ENCODE measurements around the gene ALK. TPM values are rescaled to one million over a fixed set of nuclear protein-coding genes. Genes with fewer than 3 reads are reported as not detected.

ALK gene
- polyA plus RNA-seq, 1 donor from 2014 or later: not detected

- H3K9me3 Mint-ChIP-seq: no peaks in the 10 kb centered on the region
- H3K27ac Mint-ChIP-seq: no peak overlapping the region
- H3K4me3 Mint-ChIP-seq: no peak overlapping the region
- no peaks in the 10 kb centered on the region for H3K4me1 Mint-ChIP-seq
- no peaks in the 10 kb centered on the region for H3K36me3 Mint-ChIP-seq
- H3K27me3 Mint-ChIP-seq: peaks cover 5% of the 10 kb centered on the region
These were observed 553.3 kb downstream of the ALK start for GRCh38 chr2:29367986-29368658.

DNA sequence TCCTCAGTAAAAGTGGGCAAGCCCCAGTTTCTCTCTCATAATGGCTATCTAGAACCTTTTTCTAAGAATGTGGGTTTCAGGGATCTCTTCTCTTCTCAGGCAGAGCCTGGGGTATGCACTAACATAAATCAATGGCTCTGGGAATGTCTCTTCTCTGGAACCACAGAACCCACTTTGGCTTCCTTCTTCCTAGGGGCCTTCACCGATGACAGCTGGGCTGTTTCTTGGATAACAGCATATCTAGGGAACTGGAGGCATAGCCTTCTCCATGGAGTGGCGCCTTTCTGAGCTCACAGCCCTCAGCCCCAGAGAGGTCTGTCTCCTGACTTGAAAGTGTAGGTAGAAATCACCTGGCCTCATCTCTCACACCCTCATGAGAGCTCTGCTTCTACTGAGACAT lies 558.3 kb downstream of the ALK start:
- H3K4me1 Mint-ChIP-seq: no peaks in the 10 kb centered on the region
- H3K27me3 Mint-ChIP-seq: no peaks in the 10 kb centered on the region
- H3K4me3 Mint-ChIP-seq: no peak overlapping the region
- H3K36me3 Mint-ChIP-seq: no peaks in the 10 kb centered on the region
- H3K27ac Mint-ChIP-seq: no peak overlapping the region
- peaks cover 0 to 2% (median 0%) of the 10 kb centered on the region in 3 donors for H3K9me3 Mint-ChIP-seq

GRCh38 chr2:29361231-29361630 lies 560.2 kb downstream of the ALK start:
- peak overlapping the region in 1 of 4 donors; percentile 17 for H3K4me3 Mint-ChIP-seq
- H3K27me3 Mint-ChIP-seq: peaks cover 2% of the 10 kb centered on the region
- H3K36me3 Mint-ChIP-seq: no peaks in the 10 kb centered on the region
- H3K9me3 Mint-ChIP-seq: peaks cover 0 to 2% (median 0%) of the 10 kb centered on the region in 3 donors
- H3K4me1 Mint-ChIP-seq: no peaks in the 10 kb centered on the region
- H3K27ac Mint-ChIP-seq: no peak overlapping the region

- peaks cover 0 to 2% (median 0%) of the 10 kb centered on the region in 3 donors for H3K9me3 Mint-ChIP-seq
- H3K36me3 Mint-ChIP-seq: no peaks in the 10 kb centered on the region
- no peak overlapping the region for H3K4me3 Mint-ChIP-seq
- no peaks in the 10 kb centered on the region for H3K4me1 Mint-ChIP-seq
- H3K27me3 Mint-ChIP-seq: peaks cover 2% of the 10 kb centered on the region
- no peak overlapping the region for H3K27ac Mint-ChIP-seq
These were observed 561.2 kb downstream of the ALK start for GRCh38 chr2:29360016-29360784.

DNA sequence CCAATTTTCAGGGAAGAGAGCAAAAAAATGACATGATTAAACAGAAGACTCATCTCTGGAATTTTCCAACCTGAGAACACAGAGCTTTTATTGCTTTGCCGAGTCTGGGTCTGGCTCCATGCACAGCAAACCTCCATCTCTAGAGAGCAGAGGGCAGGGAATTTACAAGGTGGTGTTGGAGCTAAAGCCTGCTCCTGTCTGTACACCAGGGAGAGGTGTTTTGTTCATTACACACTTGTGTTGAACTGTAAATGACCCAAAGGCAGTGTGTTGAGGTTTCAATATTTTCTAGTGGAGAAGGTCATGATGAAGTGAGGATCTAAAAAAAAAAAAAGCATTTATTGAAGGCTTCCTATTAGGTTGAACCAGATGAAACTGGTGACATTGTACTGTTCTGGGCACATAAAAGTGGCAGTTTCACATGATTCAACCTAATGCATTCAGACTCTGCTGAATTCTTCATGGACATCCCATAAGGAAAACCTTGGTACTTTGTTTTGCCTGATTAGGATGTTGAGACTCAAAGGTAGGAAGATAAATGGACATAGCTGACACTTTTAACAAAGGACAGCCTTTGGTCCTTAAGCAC lies 567.9 kb downstream of the ALK start:
- no peaks in the 10 kb centered on the region for H3K4me1 Mint-ChIP-seq
- H3K36me3 Mint-ChIP-seq: no peaks in the 10 kb centered on the region
- H3K27me3 Mint-ChIP-seq: peaks cover 2% of the 10 kb centered on the region
- no peak overlapping the region for H3K27ac Mint-ChIP-seq
- H3K4me3 Mint-ChIP-seq: no peak overlapping the region
- H3K9me3 Mint-ChIP-seq: peaks cover 0 to 2% (median 0%) of the 10 kb centered on the region in 3 donors

DNA sequence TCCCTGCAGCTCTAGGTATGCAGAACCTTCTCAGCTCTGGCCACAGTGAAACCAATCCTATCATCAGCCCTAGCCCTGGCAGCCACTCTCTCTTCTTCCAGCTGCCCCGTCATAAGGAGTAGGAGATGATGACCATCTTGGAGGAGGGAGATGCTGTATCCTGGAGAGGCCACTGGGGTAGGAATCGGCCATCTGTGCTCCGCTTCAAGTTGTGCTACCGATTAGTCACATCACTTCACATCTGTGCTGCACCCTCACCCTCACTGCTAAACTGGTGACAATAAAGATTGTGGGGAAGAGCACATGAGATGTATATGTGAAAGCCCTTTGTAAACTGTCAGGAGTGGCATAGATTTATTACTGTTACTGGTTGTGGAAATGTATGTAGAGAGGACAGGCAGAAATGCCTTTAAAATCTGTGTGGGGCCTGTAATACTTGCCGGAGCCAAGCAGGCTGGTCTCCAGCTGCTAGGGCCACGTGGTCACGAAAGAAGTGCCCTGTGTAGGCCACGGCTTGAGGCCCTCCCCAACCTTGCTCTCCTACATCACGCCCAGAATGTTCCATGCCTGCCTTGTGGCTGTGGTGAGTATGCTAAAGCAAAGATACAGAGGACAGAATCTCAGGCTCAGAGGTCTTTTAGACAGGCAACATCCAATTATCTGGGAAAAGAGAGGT lies 569.3 kb downstream of the ALK start:
- H3K4me3 Mint-ChIP-seq: no peak overlapping the region
- no peaks in the 10 kb centered on the region for H3K36me3 Mint-ChIP-seq
- H3K4me1 Mint-ChIP-seq: peaks cover 0 to 2% (median 0%) of the 10 kb centered on the region in 3 donors
- H3K27me3 Mint-ChIP-seq: no peaks in the 10 kb centered on the region
- no peak overlapping the region for H3K27ac Mint-ChIP-seq
- peaks cover 0 to 2% (median 0%) of the 10 kb centered on the region in 3 donors for H3K9me3 Mint-ChIP-seq

DNA sequence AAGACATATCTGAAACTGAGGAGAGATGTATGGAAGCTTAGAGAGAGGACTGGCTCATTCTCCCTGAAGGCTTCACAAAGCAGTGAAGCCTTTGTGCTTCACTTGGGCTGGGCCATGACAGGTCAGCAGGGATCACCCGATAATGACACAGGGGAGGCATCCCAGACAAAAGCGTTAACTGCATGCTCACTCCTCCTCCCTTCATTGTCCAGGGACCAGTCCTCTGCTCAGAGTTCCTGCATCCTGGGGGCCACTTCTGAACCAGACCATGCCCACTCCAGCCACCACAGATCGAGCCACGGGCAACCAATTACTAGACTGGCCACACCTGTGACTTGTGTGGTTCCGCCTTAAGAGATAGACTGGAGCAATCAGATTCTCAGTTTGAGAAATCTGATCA lies 570.1 kb downstream of the ALK start:
- H3K4me1 Mint-ChIP-seq: peaks cover 0 to 2% (median 0%) of the 10 kb centered on the region in 3 donors
- no peaks in the 10 kb centered on the region for H3K36me3 Mint-ChIP-seq
- H3K27ac Mint-ChIP-seq: no peak overlapping the region
- H3K27me3 Mint-ChIP-seq: peaks cover 2% of the 10 kb centered on the region
- no peak overlapping the region for H3K4me3 Mint-ChIP-seq
- H3K9me3 Mint-ChIP-seq: peaks cover 0 to 2% (median 0%) of the 10 kb centered on the region in 3 donors

- Mint-ChIP-seq H3K27me3 (peaks cover 2% of the 10 kb centered on the region), H3K9me3 (peaks cover 0 to 2% (median 0%) of the 10 kb centered on the region in 3 donors), H3K36me3 (no peaks in the 10 kb centered on the region), H3K27ac (no peak overlapping the region), H3K4me3 (no peak overlapping the region), H3K4me1 (peaks cover 0 to 2% (median 0%) of the 10 kb centered on the region in 3 donors)
These were observed 571.9 kb downstream of the ALK start for GRCh38 chr2:29349316-29350030.

GRCh38 chr2:29347774-29348461 lies 573.5 kb downstream of the ALK start:
- Mint-ChIP-seq H3K4me1 (peaks cover 0 to 2% (median 0%) of the 10 kb centered on the region in 3 donors), H3K4me3 (no peak overlapping the region), H3K9me3 (peaks cover 0 to 2% (median 0%) of the 10 kb centered on the region in 3 donors), H3K27me3 (peaks cover 2% of the 10 kb centered on the region), H3K36me3 (no peaks in the 10 kb centered on the region), H3K27ac (no peak overlapping the region)

GRCh38 chr2:29345236-29345635 lies 576.1 kb downstream of the ALK start:
- H3K36me3 Mint-ChIP-seq: no peaks in the 10 kb centered on the region
- peaks cover 0 to 2% (median 0%) of the 10 kb centered on the region in 3 donors for H3K9me3 Mint-ChIP-seq
- H3K4me3 Mint-ChIP-seq: no peak overlapping the region
- H3K4me1 Mint-ChIP-seq: peaks cover 0 to 2% (median 0%) of the 10 kb centered on the region in 3 donors
- H3K27ac Mint-ChIP-seq: no peak overlapping the region
- peaks cover 2% of the 10 kb centered on the region for H3K27me3 Mint-ChIP-seq

DNA sequence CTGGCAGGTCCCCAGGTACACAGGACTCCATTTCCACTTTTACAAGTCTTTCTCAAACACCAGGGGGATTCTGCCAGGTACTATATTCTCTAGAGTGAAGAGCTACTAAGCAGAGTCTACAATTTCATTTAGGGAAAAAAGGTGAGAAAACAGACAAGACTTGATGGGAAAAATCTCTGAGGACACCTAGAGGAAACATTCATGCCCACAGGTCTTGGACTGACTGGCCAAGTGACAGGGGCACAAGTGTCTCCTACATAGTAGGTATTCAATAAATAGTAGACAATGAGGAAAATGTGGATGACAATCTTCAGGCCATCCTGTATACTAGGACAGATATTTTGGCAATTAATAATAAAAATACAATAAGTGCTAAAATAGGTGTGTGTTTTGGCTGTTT lies 577.6 kb downstream of the ALK start:
- H3K4me1 Mint-ChIP-seq: peaks cover 0 to 2% (median 0%) of the 10 kb centered on the region in 3 donors
- H3K36me3 Mint-ChIP-seq: no peaks in the 10 kb centered on the region
- no peak overlapping the region for H3K4me3 Mint-ChIP-seq
- H3K9me3 Mint-ChIP-seq: peaks cover 0 to 2% (median 0%) of the 10 kb centered on the region in 3 donors
- no peak overlapping the region for H3K27ac Mint-ChIP-seq
- peaks cover 6% of the 10 kb centered on the region for H3K27me3 Mint-ChIP-seq

DNA sequence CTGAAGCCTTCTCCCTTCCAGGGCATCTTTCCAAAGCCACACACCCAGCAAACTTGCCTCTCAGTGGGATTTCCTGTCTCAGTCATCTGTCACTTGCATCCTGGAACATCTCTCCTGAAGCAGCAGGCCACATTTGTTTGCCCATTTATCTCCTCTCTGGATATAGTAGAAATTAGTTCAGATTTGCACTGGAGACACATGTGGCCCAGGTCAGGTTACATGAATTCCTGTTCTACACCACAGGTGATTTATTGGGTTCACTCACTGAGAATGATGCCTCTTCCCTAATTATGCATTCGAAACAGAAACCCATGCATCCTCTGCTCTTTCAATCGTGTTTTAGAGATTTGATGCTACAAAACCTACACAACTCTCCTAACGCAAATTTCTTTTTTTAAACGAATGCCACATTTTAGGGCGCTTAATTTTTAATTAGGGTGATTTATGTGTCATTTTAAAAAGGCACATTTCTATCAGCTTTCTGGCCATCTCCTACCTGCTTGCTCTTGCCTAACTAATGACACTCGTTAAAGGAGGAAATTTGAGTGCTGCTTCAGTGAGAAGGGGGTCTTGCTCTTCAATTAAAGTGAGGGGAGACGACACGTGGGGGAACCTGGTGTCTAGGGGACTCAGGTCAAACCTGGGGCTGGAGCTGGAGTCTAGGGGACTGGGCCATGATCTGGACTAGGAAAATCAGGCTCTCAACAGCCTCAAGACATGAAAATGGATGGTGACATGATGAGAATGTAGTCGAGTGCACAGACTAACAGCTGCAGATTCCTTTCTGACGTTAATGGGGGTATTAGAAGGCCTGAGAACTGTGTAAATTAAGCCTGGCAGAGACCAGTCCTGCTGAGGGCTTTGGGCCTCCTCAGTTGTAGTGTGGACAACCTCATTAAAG lies 584.8 kb downstream of the ALK start:
- H3K4me1 Mint-ChIP-seq: no peaks in the 10 kb centered on the region
- H3K4me3 Mint-ChIP-seq: no peak overlapping the region
- H3K27ac Mint-ChIP-seq: no peak overlapping the region
- no peaks in the 10 kb centered on the region for H3K9me3 Mint-ChIP-seq
- peaks cover 7% of the 10 kb centered on the region for H3K27me3 Mint-ChIP-seq
- H3K36me3 Mint-ChIP-seq: no peaks in the 10 kb centered on the region

DNA sequence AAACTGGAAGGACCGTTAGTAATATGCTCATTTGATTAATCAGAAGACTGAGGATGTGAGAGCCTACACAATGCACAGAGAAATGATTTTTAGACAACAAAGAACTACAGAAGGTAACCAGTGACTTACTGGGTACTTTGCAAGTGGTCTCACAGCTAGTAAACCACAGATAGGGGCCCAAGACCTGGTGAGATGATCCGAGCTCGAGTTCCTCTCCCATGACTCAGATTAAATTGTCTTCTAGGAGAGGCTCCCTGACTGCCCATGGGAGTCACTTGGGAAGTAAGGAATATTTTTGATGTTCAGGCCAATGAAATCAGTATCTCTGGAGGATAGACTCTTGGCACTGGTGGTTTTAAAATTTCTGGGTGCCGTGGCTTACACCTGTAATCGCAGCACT lies 586.0 kb downstream of the ALK start:
- Mint-ChIP-seq H3K4me1 (no peaks in the 10 kb centered on the region), H3K27me3 (peaks cover 9% of the 10 kb centered on the region), H3K36me3 (no peaks in the 10 kb centered on the region), H3K9me3 (no peaks in the 10 kb centered on the region), H3K27ac (no peak overlapping the region), H3K4me3 (no peak overlapping the region)
